T-helper 22 cell (primary cell): ENCODE data around the gene MFN2.
A peak's percentile ranks its signal among the peaks of the same experiment; 100 is the strongest.
"Not testable (repeated sequence)": the region's sequence is repeated elsewhere in the genome, so short reads cannot be mapped to it uniquely, and the experiment has no call there.

Experiments
- DNase-seq: peaks from one replicate; pipeline ENCODE4 v3.0.0-alpha.2; 2020; ENCODE audit warnings: low read depth

The MFN2 gene

DNA sequence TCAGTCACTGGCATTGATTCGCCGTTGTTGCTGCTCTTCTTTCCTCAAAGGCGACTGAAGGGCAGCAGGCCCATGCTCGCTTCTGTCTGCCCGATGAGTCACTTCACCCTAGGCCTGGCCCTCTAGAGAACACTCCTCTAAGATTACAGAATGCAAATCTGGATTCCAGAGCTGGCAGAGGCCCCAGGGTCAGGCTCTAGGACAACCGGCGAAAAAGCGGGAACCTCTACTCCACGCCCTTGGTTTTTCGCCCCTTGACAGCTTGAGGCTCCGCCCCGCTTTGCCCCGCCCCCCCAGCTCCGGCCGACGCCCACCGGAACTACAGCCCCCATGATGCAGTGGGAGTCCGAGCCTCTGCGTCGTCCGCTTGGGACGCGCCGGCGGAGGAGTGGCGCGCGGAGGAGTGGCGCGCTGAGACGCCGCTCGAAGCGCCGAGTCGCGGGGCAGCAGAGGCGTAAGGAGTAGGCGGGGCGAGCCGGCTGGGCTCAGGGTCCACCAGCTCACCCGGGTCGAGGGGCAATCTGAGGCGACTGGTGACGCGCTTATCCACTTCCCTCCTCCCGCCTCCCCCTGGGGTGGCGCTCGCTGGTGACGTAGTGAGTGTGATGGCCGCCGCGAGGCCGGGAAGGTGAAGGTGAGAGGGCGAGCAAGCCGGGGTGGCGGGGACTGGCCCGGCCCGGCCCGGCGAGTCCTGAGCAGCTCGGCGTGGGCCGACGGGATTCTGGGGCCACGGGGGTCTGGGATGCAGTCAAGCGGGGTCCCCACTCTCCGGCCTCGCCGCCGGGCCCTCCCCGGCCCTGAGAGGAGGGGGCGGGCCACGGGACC lies at the start of gene MFN2:
MFN2 (plus strand) TSS at position 594 of the 825 bp plus-strand sequence. CDS start 8,725 bp downstream, outside the sequence.
- DNase-seq: peak; percentile 87

DNA sequence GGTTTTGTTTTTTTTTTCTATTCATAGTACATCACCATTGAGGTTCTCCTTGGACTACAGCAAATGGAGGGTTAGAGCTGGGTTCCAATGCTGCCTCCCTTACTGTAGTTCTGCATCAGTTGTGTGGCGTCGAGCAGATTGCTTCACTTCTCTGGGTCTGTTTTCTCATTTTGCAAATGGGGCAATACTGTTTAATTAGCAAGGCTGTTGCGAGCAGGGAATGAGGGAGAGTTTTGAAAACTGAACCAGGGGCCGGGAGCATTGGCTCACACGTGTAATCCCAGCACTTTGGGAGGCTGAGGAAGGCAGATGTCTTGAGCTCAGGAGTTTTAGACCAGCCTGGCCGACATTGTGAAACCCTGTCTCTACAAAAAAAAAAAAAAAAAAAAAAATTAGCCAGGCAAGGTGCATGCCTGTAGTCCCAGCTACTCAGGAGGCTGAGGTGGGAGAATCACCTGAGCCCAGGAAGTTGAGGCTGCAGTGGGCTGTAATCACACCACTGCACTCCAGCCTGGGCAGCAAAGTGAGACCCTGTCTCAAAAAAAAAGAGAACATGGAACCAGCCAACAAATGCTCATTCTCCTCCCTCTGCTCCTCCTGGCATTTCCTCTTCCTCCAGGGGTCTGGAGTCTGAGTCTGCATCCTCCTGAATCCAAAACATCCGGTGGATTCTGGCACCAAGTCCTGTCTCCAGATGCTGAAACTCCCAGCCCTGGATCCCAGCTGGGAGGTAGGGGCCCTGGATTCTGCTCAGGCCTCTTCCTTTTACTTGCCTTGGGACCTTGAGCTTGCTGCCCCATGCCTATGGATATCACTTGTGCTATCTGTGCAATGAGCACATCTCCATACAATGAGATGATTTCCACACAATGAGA lies 49.4 kb upstream of the MFN2 start:
- DNase-seq: no peak

- DNase-seq: no peak
Measured at GRCh38 chr1:11931845-11932244, 48.4 kb upstream of the MFN2 start.

GRCh38 chr1:11934302-11935056 lies 45.8 kb upstream of the MFN2 start, which contains the start of gene PLOD1:
PLOD1 (plus strand) TSS chr1:11934717; CDS start chr1:11934780, 63 bp downstream.
- DNase-seq: peak; percentile 78

GRCh38 chr1:11935057-11935412 lies 45.2 kb upstream of the MFN2 start:
- no peak for DNase-seq

GRCh38 chr1:11935733-11936132 lies 44.5 kb upstream of the MFN2 start:
- DNase-seq: not testable (repeated sequence)

- DNase-seq: no peak
Measured at GRCh38 chr1:11938722-11939526, 41.3 kb upstream of the MFN2 start.

DNA sequence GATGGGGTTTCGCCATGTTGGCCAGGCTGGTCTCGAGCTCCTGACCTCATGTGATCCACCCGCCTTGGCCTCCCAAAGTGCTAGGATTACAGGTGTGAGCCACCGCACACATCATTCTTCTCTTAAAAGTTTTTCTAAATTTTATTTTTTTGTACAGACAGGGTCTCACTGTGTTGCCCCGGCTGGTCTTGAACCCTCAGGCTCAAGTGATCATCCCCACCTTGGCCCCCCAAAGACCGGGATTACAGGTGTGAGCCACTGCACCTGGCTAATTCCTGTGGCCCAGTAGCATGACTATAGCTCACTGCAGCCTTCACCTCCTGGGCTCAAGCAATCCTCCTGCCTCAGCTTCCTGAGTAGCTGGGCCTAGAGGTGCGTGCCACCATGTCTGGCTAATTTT lies 40.5 kb upstream of the MFN2 start:
- DNase-seq: not testable (repeated sequence)

- no peak for DNase-seq
Measured at GRCh38 chr1:11940260-11940921, 39.9 kb upstream of the MFN2 start.

GRCh38 chr1:11942280-11942679 lies 38.0 kb upstream of the MFN2 start:
- no peak for DNase-seq

DNA sequence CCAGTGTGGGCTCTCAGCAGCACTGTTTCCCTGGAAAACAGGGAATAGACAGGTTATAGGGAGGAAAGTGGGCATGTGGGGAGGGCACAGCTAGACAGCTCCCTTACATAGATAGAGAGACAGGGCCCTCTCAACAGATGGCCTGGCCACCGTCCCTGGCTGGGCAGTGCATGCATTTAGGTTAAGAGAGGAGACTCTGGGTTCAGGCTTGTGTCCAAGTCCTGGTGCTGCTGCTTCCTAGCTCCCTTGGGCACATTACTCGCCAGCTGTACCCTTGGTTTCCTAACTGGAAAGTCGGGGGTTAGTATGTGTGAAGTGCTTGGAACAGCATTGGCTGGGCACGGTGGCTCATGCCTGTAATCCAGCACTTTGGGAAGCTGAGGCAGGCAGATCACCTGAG lies 36.6 kb upstream of the MFN2 start:
- DNase-seq: no peak

DNA sequence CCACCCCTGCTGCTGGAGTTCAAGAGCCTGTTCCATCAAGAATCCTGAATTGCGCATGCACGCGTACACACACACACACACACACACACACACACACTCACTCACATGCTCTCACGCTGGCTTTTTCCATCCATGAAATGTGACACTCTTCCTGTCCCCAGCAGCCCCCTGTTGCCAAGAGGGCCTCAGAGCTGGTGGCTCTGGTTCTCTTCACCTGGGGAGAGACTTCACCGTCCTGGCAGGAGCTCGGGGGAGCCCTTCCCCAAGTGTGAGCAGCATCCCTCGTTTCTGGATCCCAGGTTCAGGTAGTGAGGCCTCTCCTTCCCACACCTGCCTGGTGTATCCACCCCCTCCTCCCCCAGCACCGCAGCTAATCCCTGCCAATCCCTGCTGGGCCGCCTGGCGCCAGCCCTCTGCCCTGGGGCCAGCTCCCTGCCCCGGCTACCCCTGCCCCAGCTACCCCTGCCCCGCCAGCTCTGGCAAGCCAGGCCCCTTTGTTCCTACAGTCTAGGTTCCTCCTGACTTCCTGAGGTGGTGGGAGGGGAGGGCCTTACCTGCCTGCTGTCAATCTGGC lies 35.8 kb upstream of the MFN2 start:
- DNase-seq: no peak

GRCh38 chr1:11946647-11947046 lies 33.6 kb upstream of the MFN2 start:
- no peak for DNase-seq

GRCh38 chr1:11948822-11949458 lies 31.3 kb upstream of the MFN2 start:
- DNase-seq: no peak

DNA sequence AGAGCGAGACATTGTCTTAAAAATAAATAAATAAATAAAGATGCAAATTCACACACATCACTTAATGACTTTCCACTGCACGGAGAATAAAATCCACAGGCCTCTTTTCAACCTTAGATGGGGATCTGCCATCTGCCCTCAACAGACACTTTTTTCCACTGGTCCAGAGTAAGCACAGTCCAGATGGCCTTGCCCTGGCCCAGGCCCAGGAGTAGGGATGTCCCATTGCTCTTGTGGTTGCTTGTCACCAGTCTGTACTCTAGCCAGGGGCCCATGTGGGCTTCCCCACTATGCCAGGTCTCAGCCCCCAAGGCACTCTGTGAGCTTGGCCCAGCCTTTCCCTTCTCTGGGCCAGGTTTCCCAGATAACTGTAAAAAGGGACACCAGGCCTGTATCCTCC lies 28.3 kb upstream of the MFN2 start:
- DNase-seq: no peak

DNA sequence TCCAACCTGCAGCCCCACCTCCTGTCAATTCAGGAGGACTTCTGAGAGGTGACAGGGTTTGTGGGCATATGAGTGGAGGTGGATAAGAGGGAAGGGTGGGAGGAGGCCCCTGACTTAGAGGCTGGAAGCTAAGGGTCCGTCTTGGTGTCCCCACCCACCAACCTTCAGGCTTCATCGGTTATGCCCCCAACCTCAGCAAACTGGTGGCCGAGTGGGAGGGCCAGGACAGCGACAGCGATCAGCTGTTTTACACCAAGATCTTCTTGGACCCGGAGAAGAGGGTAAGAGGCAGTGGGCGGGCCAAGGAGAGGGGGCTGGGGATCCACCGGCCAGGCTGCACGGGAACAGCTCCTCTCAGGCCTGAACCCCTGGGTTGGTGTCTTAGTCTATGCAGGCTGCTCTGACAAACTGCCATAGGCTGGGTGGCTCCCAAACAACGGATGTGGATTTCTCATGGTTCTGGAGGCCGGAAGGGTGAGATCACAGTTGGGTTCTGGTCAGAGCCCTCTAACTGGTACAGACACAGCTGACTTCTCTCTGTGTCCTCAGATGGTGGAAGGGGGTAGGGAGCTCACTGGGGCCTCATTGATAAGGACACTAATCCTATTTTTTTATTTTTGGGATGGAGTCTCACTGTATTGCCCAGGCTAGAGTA lies 27.7 kb upstream of the MFN2 start:
- DNase-seq: no peak

- DNase-seq: no peak
Measured at GRCh38 chr1:11955221-11955620, 25.0 kb upstream of the MFN2 start.

- no peak for DNase-seq
Measured at GRCh38 chr1:11957398-11957797, 22.8 kb upstream of the MFN2 start.

- no peak for DNase-seq
Measured at GRCh38 chr1:11957897-11958296, 22.3 kb upstream of the MFN2 start.

GRCh38 chr1:11960276-11960675 lies 20.0 kb upstream of the MFN2 start:
- DNase-seq: no peak
